ENCODE results near the gene TIE1. TPM values are rescaled to one million over a fixed set of nuclear protein-coding genes. Genes with fewer than 3 reads are reported as not detected.

The TIE1 gene
- total RNA-seq (10 to 100 TPM in 5 of 7 donors, 1 to 10 TPM in 2; 6.4 to 29.3 (median 10.6) TPM), polyA plus RNA-seq (10 to 100 TPM; 11.5 to 25.5 TPM)
- long read RNA-seq, donor 1, partial matches to known transcripts: 12 of 26 reads
- long read RNA-seq, donor 1, other reads (novel, unspliced or antisense): 10 of 26 reads
- long read RNA-seq, donor 2, partial matches to known transcripts: 0 of 1 reads
- long read RNA-seq, donor 2, other reads (novel, unspliced or antisense): 0 of 1 reads
- long read RNA-seq, donor 3, transcript TIE1-201 (23 exons, 3,882 nt): major isoform, 9 of 27 reads
- long read RNA-seq, donor 3, partial matches to known transcripts: 13 of 27 reads
- long read RNA-seq, donor 3, other reads (novel, unspliced or antisense): 5 of 27 reads

GRCh38 chr1:43300378-43301094 lies at the start of gene TIE1:
TSS of gene TIE1 (plus strand) at chr1:43300982. CDS start at chr1:43301072, 90 bp downstream.
- intact Hi-C loops (cut with DNase I): no loop called here
- no peak within 1 kb of the TSS for H3K27ac ChIP-seq
- TF ChIP-seq POLR2A (IDR thresholded peaks at IDR 0.05) (no peak), EP300 (IDR thresholded peaks at IDR 0.05) (no peak), CTCF (IDR thresholded peaks at IDR 0.05) (no peak)
- H3K27me3 ChIP-seq: no peaks in the 10 kb centered on the region
- 81 to 85% (median 82%) methylated on average over 10 of the region's 10 CpGs for WGBS, 3 donors
- DNase-seq: no peak
- H3K4me3 ChIP-seq: no peak within 1 kb of the TSS
- H3K36me3 ChIP-seq: no peaks in the 10 kb centered on the region
- peaks cover 5% of the 10 kb centered on the region for H3K4me1 ChIP-seq (ENCODE audit: insufficient read depth)
- no peaks in the 10 kb centered on the region for H3K9me3 ChIP-seq

GRCh38 chr1:43251024-43251423 lies 49.8 kb upstream of the TIE1 start:
- no peaks in the 10 kb centered on the region for H3K4me1 ChIP-seq (ENCODE audit: insufficient read depth)
- 87 to 93% (median 90%) methylated on average over 5 of the region's 5 CpGs for WGBS, 3 donors
- H3K36me3 ChIP-seq: no peaks in the 10 kb centered on the region
- intact Hi-C loops (cut with DNase I): no loop called here
- H3K9me3 ChIP-seq: no peaks in the 10 kb centered on the region
- no peak for DNase-seq
- no peak overlapping the region for H3K27ac ChIP-seq
- H3K27me3 ChIP-seq: no peaks in the 10 kb centered on the region
- no peak overlapping the region for H3K4me3 ChIP-seq
- TF ChIP-seq POLR2A (IDR thresholded peaks at IDR 0.05): no peak
- no peak for TF ChIP-seq CTCF (IDR thresholded peaks at IDR 0.05)
- TF ChIP-seq EP300 (IDR thresholded peaks at IDR 0.05): no peak

- Histone ChIP-seq H3K36me3 (no peaks in the 10 kb centered on the region), H3K4me3 (no peak overlapping the region), H3K27me3 (no peaks in the 10 kb centered on the region), H3K9me3 (no peaks in the 10 kb centered on the region), H3K27ac (no peak overlapping the region), H3K4me1 (ENCODE audit: insufficient read depth) (no peaks in the 10 kb centered on the region)
- TF ChIP-seq POLR2A (IDR thresholded peaks at IDR 0.05) (no peak), CTCF (IDR thresholded peaks at IDR 0.05) (no peak), EP300 (IDR thresholded peaks at IDR 0.05) (no peak)
- intact Hi-C loops (cut with DNase I): no loop called here
- DNase-seq: no peak
- 88 to 91% (median 90%) methylated on average over 1 of the region's 1 CpG for WGBS, 3 donors
Observed at GRCh38 chr1:43252225-43252624, 48.6 kb upstream of the TIE1 start.

GRCh38 chr1:43253173-43253572 lies 47.6 kb upstream of the TIE1 start:
- Histone ChIP-seq H3K4me3 (no peak overlapping the region), H3K9me3 (no peaks in the 10 kb centered on the region), H3K4me1 (ENCODE audit: insufficient read depth) (no peaks in the 10 kb centered on the region), H3K36me3 (no peaks in the 10 kb centered on the region), H3K27me3 (no peaks in the 10 kb centered on the region), H3K27ac (no peak overlapping the region)
- DNase-seq: no peak
- TF ChIP-seq POLR2A (IDR thresholded peaks at IDR 0.05): no peak
- no peak for TF ChIP-seq CTCF (IDR thresholded peaks at IDR 0.05)
- TF ChIP-seq EP300 (IDR thresholded peaks at IDR 0.05): no peak
- 78 to 91% (median 88%) methylated on average over 4 of the region's 4 CpGs for WGBS, 3 donors
- intact Hi-C loops (cut with DNase I): no loop called here

Data from ovary (tissue), 10 donors.